GM21423 (cell line): Measurements from ENCODE around the gene OR2AT4.
"Not testable (repeated sequence)": the region's sequence is repeated elsewhere in the genome, so short reads cannot be mapped to it uniquely, and the experiment has no call there.

Experiments
- ATAC-seq: cut with Tn5 transposase; IDR thresholded peaks from one replicate; pipeline ENCODE4 v1.9.1; 2021; ENCODE audit warnings: mild to moderate bottlenecking, moderate library complexity; ENCODE audit not compliant: unreplicated experiment

The OR2AT4 gene

DNA sequence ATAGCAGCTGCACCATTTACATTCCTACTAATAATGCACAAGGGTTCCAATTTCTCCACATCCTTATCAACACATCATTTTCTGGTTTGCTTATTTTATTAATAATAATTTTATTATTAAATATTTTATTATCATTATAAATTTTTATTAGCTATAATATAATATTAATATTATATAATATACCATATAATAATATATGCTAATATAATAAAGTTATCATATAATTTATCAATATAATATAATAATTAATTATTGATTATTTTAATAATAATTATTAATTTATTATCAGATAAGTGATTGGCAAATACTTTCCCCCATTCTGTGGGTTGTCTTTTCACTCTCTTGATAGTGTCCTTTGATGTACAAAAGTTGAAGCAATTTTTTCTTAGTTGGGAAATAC is 27.7 kb downstream of the OR2AT4 start:
- ATAC-seq = no peak

DNA sequence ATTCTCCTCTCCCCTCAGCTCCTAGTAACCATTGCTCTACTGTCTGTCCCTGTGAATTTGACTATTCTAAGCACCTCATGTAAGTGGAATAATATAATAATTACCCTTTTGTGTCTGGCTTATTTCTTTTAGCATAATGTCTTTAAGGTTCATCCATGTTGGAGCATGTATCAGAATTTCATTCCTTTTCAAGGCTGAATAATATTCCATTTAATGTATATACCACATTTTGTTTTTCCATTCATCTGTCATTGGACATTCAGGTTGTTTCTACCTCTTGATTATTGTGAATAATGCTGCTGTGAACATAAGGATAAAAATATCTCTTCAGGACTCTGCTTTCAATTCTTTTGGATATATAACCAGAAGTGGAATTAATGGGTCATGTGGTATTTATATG is 28.1 kb downstream of the OR2AT4 start:
- ATAC-seq = no peak

DNA sequence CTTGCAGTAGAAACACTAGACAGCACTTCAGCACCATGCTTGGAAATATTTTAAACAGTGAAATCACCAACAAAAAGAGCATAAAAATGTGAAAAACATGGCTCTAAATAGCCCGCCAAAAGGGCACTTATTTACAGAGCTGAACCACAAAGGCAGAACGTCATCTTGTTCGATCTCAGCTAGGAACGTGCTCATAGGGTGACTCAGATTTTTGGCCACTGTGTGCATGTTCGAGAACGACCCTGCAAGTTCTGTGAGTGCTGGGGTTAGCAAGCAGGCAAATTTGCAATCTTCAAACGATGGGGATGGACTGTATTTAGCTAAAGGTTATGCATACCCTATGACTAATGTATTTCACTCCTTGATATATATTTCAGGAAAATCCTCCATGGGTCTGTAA is 30.6 kb downstream of the OR2AT4 start:
- ATAC-seq = no peak

DNA sequence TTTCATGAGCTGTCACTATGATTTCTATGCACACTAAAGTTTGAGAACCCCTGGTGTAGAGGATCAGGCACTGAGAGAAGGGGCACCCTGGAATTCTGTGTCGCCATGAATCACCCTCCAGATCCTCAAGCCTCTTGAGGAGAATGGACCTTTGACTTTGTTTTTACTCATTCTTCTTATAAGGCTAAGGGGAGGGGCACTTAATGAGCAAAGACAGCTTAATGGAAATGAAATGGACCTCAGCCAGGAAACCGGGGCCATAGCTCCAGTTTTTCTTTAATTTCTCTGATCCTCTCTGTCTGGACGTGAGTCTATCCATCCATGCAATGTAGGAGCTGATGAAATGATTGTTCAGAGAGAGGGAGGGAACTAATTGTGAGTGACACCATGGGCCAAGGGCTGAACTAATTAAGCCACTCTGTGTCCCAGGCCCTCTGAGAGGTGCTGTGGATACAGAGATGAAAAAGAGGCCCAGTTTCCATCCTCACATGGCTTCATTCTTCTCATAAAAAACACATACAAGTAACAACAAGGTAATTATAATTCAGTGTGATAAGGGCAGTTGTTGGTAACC is 32.8 kb downstream of the OR2AT4 start:
- no peak for ATAC-seq

DNA sequence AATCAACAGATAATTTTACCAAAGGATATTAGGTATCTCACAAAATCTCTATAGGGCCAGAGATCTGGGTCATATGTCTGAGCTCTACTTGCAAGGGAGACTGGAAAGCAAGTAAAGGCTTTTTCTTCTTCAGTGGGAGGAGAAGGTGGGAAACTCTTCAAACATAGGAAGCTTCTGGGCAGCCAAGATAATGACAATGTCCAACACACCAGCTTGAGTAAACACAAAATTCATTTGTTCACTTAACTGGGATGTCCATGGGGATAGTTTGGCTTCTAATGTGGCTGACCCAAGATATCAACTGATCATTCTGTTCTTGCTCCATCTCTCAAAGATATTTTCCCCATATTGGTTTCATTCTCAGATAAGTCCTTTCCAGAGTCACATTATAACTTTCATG is 37.4 kb downstream of the OR2AT4 start:
- no peak for ATAC-seq

DNA sequence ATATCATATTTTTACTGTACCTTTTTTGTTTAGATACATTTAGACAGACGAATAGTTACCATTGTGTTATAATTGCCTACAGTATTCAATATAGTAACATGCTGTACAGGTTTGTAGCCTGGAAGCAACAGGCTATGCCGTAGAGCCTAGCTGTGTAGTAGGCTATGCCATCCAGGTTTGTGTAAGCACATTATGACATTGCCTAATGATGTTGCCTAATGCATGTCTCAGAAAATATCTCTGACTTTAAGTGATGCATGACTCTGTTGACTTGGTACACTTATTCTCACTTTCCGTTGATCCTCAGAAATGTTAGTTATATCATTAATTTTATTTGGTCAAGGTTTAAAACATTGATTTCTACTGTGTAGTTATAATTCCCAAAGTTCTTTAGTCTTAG is 39.9 kb downstream of the OR2AT4 start:
- ATAC-seq = no peak

DNA sequence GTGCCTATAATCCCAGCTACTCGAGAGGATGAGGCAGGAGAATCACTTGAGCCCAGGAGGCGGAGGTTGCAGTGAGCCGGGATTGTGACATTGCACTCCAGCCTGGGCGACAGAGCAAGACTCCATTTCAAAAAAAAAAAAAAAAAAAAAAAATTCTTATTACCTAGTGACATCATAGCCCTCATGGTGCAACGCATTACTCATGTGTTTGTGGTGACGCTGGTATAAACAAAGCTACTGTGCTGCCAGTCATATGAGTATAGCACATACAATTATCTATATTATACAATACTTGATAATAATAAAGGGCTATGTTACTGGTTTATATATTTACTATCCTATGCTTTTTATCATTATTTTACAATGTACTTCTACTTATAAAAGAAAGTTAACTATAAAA is 41.2 kb downstream of the OR2AT4 start:
- ATAC-seq = no peak

DNA sequence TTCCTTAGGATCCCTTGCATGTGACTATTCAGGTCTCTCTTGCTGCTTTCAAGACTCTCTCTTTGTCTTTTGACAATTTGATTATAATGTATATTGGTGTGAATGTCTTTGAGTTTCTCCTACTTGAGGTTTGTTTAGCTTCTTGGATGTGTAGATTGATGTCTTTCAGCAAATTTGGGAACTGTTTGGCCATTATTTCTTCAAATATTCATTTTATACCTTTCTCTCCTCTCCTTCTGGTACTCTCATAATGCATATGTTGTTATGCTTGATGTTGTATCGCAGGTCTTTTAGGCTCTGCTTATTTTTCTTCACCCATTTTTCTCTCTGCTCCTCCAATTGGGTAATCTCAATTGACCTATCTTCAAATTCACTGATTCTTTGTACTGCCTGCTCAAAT is 44.2 kb downstream of the OR2AT4 start:
- ATAC-seq = no peak

DNA sequence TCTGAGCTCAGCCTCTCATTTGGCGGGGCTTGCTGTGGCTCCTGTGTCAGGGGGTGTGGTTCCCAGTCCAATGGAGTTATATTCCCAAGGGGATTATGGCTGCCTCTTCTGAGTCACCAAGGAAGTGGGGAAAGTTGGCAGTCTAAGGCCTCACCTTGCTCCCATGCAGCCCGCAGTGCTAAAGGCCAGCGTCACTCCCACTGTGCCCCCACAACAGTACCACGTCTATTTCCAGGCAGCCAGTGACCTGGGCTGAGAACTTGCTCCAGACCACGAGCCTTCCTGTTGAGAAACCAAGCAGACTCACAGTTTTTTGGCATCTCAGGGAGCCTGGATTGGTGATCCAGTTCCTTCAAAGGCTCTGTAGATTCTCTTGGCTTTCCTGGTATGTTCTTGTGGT is 45.6 kb downstream of the OR2AT4 start:
- ATAC-seq = no peak

DNA sequence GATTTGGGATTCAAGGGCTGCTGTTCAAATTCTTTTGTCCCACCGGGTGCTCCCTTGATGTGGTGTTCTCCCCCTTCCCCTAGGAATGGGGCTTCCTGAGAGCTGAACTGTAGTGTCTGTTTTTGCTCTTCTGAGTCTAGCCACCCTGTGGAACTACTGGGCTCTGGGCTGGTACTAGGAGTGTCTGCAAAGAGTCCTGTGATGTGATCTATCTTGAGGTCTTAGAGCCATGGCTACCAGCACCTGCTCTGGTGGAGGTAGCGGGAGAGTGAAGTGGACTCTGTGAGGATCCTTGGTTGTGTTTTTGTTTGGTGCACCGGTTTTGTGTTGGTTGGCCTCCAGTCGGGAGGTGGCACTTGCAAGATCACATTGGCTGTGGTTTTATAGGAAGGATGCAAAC is 46.2 kb downstream of the OR2AT4 start:
- ATAC-seq = no peak

DNA sequence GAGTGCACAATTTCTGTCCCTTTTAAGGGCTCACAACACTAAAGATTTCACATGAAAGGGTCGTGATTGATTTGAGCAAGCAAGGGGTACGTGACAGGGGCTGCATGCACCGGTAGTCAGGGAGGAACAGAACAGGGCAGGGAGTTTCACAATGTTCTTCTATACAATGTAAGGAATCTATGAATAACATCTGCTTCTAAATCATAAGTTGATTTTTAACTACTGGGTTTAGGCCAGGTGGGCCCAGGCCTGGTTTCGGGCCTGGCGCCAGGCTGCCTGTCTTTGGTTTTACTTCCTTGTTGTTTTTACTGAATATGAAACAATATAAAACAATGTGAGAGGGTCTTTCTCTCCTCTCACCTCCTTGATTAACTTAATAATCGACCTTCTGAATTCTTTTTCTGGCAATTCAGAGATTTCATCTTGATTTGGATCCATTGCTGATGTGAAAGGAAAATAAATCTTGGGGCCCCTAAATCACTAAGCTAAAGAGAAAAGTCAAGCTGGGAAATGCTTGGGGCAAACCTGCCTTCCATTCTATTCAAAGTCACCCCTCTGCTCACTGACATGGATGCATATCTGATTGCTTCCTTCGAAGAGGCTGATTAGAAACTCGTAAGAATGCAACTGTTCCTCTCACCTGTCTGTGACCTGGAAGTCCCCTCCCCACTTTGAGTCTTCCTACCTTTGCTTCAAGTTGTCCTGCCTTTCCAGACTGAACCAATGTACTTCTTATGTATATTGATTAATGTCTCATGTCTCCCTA is 47.0 kb downstream of the OR2AT4 start:
- not testable (repeated sequence) for ATAC-seq

DNA sequence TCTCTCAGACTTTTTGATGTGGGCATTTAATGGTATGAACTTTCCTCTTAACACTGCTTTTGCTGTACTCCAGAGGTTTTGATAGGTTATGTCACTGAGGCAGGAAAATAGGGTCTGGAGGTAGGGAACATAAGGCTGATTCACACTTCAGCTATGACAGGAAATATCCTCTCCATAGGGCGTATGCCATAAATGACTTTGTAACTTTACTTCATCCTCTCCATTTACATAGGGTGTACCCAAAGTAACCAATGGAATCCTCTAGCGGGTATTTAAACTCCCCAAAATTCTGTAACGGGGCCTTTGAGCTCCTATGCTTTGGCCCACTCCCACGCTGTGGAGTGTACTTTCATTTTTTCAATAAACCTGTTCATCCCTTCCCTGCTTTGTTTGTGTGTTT is 49.5 kb downstream of the OR2AT4 start:
- no peak for ATAC-seq

DNA sequence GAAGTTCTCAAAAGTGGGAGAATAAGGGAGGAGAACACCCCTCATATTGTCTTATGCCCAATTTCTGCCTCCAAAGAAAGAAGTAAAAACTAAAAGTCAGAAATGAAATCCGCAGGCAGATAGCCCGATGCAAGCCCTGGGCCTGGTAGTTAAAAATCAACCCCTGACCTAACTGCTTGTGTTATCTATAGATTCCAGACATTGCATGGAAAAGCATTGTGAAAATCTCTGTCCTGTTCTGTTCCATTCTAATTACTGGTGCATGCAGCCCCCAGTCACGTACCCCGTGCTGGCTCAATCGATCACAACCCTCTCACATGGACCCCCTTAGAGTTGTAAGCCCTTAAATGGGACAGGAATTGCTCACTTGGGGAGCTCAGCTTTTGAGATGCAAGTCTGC is 50.0 kb downstream of the OR2AT4 start:
- not testable (repeated sequence) for ATAC-seq

DNA sequence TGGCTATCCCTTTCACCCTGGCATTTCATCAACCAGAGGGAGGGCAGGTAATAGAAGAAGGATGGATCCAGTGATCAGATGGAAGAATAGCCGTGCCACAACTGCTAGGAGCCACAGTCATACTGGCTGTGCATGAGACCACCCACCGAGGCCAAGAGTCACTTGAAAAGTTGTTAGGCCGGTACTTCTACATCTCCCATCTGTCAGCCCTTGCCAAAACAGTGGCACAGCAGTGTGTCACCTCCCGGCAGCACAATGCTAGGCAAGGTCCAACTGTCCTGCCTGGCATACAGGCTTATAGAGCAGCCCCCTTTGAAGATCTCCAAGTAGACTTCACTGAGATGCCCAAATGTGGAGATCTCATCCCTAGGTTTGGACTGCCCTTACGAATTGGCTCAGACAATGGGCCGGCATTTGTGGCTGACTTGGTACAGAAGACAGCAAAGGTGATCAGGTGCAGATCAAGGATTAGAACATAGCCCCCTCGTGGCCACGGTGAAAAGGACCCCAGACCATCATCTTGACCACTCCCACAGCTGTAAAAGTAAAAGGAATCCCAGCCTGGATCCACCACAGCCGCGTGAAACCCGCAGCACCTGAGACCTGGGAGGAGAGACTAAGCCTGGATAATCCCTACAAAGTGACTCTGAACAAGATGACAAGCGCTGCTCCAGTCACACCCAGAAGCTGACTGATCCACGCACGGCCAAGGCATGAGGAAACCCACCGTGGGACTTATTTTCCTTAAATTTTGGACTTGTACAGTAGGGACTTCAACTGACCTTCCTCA is 52.1 kb downstream of the OR2AT4 start:
- ATAC-seq = not testable (repeated sequence)

DNA sequence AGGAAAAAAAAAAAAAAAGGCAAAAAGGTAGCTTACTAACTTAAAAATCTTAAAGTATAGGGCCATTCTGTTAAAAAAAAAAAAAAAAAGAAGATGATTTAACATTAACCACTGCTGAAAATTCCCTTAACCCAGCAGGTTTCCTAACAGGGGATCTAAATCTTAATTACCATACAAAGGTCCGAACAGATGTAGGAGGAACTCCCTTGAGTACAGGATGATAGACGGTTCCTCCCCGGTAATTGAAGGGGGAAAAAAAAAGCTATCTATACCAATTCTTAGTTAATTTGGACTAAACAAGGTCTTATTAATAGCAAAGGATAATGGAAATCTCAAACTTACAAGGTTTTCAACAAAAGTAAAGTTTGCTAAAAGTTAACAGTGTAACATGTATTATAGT is 54.9 kb downstream of the OR2AT4 start:
- ATAC-seq = not testable (repeated sequence)

DNA sequence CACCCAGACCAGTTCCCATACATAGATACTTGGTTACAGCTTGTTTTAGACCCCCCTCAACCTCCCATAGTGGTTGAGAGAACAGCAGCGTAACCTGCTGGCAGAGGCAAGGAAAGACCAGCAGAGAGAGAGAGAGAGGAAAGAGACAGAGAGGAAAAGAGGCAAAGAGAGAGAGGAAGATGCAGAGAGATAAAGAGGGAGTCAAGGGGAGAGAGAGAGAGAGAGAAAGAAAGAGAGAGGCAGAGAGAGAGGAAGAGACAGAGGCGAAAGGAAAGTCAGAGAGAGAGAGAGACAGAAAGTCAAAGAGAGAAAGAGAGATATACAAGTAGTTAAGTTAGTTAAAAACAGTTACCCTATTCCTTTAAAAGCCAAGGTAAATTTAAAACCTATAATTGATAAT is 55.4 kb downstream of the OR2AT4 start:
- ATAC-seq = no peak

DNA sequence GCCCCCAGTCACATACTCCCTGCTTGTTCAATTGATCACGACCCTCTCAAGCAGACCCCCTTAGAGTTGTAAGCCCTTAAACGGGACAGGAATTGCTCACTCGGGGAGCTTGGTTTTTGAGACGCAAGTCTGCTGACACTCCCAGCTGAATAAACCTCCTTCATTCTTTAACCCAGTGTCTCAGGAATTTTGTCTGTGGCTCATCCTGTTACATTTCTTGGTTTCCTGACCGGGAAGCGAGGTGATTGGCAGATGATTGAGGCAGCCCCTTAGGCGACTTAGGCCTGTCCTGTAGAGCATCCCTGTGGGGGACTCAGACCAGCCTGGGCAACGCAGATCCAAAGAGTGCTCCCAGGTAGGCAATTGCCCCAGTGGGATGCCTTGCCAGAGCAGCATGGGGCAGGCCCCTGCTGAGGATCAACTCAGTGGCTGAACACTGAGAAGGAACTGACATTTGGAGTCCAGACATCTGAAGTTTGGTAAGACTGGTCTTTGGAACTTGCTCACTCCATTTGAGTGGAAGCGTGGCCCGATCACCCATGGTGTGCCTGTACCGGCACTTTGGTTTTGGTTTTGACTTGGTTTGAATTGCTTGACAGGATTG is 56.4 kb downstream of the OR2AT4 start:
- ATAC-seq = no peak

DNA sequence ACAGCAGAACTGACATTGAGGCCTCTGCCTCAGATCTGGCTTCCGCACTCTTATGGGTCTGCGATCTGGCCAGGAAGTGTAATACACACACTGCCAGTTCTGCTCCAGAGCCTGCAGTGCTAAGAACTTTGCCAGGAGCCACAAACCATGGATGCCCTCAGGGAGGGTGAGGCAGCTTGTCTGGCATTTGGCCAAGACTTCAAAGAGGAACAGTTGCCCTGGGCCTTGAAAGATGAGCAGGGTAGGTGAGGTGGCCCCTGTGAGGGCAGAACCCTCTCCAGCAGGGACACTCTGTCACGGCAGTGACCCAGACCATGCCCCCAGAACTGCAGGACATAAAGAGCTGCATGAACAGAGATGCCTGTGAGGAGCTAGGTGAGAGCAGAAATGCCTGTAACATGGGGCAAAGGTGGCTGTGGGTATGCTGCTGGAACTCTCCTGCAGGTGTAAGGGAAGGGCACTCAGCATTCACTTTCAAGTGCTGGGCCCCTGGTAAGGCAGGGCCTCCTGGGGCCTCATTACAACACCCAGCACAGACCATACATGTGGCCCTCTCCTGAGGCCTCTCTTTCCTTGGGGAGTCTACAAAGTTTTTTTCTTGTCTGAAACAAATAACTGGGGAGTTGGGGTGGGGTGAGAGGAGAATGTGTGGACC is 60.6 kb downstream of the OR2AT4 start:
- ATAC-seq = no peak

DNA sequence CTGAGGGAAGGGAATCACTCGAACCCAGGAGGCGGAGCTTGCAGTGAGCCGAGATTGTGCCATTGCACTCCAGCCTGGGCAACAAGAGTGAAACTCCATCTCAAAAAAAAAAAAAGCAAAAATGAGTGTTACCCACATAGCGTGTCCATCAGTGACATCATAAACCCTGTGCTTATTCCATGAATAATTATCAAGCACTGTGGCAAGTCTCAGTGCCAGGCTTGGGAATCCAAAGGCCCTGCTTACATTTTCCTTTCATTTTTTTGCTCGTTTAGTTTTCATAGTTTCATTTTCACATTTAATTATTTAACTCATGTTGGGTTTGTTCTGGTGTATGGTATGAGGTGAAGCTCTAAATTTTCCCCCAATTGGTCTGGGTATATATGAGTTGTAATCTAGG is 61.4 kb downstream of the OR2AT4 start:
- ATAC-seq = no peak

DNA sequence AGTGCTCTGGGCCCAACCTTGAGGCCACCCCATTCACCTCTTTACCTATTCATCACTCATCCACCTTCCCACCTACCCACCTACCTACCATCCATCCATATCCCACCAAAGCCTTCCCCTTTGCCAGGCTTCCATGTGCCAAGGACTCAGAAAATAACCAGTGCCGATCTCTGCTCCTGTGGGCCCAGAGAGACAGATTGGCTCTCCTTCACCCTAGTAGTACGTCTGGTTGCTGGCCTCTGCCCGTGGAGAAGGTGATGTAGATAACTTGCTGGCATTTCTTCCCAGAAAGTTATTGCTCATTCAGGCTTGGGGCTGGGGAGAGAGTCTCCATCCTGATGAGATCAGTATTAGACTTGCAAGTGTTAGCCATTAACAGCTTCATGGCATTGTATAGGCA is 62.8 kb downstream of the OR2AT4 start:
- ATAC-seq = no peak

DNA sequence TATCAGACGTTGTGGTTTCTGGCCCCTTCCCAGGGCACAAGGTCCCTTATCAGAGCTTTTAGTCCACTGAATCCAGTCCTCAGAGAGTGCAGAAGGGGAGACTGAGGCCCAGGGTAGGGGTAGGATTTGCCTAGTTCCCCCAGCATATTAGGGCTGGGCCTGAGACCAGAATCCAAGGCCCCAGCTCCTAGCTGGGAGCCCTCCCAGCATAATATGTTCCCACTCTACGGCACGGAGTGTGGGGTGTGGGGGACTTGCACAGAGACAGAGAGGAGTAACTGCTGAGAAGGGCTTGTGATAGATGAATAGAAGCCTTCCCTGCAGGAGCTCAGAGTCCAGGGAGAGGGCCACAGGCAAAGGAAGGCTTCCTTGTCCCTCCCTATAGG is 64.1 kb downstream of the OR2AT4 start:
- ATAC-seq = no peak
